Activated T-helper 9 cell treated with anti-CD3 and anti-CD28 coated beads, Interleukin-2, amount 50 U/mL, for 16 hours (primary cell): ENCODE results near the gene CAMSAP1.
A peak's percentile ranks its signal among the peaks of the same experiment; 100 is the strongest.
"Not testable (repeated sequence)": the region's sequence is repeated elsewhere in the genome, so short reads cannot be mapped to it uniquely, and the experiment has no call there.

Experiments used
- DNase-seq: peaks from one replicate; pipeline ENCODE4 v3.0.0-alpha.2; 2020; ENCODE audit warnings: low read depth

The CAMSAP1 gene, protein sequence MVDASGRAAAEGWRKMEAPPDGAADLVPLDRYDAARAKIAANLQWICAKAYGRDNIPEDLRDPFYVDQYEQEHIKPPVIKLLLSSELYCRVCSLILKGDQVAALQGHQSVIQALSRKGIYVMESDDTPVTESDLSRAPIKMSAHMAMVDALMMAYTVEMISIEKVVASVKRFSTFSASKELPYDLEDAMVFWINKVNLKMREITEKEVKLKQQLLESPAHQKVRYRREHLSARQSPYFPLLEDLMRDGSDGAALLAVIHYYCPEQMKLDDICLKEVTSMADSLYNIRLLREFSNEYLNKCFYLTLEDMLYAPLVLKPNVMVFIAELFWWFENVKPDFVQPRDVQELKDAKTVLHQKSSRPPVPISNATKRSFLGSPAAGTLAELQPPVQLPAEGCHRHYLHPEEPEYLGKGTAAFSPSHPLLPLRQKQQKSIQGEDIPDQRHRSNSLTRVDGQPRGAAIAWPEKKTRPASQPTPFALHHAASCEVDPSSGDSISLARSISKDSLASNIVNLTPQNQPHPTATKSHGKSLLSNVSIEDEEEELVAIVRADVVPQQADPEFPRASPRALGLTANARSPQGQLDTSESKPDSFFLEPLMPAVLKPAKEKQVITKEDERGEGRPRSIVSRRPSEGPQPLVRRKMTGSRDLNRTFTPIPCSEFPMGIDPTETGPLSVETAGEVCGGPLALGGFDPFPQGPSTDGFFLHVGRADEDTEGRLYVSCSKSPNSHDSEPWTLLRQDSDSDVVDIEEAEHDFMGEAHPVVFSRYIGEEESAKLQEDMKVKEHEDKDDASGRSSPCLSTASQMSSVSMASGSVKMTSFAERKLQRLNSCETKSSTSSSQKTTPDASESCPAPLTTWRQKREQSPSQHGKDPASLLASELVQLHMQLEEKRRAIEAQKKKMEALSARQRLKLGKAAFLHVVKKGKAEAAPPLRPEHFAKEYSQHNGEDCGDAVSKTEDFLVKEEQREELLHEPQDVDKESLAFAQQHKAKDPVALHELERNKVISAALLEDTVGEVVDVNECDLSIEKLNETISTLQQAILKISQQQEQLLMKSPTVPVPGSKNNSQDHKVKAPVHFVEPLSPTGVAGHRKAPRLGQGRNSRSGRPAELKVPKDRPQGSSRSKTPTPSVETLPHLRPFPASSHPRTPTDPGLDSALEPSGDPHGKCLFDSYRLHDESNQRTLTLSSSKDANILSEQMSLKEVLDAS (N-terminal part only)

DNA sequence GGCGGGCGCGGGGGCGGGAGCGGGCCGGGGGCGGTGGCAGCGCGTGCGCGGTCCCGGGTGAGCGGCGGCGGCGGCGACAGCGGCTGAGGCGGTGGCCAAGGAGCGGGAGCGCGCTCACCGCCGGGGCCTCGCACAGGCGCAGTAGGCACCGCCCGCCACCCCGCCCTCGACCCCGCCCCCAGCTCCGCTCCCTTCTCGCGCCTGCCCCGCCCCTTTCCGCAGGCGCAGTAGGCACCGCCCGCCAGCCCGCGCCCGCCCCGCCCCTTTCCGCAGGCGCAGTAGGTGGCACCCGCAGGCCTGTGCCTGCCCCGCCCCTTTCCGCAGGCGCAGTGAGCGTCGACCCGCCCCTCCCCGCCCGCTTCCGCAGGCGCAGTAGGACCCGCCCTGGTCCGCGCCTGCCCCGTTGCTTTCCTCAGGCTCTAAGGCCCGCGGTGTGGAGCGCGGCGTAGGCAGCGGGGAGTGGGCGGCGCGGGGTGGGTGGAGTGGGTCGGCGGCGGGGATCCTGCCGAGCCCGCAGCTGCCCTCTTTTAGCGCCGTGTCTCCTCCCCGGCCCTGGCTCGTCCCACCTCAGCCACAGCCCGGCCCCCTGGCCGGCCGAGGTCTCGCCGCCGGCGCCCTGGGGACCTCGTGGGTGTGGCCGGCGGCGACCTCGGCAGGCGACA is at the start of gene CAMSAP1:
Gene CAMSAP1, minus strand, starts transcription at position 116 of the 662 bp plus-strand sequence. CDS start 387 bp downstream, outside the sequence.
- DNase-seq = peak; percentile 93

DNA sequence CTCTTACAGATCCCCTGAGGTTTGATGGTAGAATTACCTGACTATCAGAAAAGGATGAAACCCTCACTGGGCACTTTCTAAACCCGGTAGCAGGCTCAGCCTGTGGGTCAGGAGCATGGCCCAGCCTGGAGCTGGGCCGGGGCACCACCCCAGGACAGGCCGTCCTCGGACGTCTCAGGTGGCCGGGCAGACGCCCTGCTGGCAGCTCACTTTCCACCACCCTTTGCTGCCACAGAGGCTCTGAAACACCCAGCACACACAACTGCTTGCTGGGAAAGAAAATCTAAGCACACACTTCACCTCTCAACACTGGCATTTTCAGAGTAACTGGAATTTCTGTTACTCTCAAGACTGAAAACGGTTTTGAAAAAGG is 49.4 kb upstream of the CAMSAP1 start:
- no peak for DNase-seq

DNA sequence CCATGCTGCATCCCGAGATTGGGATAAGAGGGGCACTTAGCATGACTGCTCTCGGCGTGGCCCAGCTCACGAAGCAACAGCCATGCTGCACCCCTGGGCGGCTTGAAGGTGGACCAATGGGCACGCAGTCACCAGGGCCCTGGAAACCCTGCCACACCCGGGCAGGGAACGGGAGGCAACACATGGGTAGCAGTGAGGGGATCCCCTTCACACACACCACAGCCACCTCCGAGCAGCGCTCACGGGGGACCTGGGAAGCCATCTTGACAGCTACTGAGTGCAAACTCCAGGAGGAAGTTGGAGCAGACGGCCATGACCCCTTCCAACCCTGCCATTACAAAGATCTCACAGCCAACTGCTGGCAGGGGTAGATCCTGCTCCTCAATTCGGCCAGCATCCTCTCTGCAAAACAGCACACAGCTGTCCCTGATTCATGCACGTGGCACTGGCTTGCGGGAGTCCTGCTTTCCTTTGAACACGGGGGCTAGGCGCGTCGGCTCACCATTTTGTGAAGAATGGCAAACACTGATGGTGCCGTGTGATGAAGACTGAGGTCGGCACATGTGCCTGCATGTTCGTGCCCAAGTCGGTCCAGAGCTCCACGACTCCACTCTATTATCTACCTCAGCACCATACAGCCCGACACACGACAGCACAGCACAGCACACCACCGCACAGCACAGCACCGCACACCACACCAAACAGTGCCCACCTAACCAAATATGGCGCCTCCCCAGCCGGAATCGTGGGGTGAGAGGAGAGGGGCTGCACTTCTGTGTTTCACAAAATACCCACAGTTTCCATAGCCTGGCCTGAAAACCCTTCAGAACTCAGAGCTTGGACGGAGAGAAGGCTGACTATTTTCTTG is 48.8 kb upstream of the CAMSAP1 start:
- no peak for DNase-seq

DNA sequence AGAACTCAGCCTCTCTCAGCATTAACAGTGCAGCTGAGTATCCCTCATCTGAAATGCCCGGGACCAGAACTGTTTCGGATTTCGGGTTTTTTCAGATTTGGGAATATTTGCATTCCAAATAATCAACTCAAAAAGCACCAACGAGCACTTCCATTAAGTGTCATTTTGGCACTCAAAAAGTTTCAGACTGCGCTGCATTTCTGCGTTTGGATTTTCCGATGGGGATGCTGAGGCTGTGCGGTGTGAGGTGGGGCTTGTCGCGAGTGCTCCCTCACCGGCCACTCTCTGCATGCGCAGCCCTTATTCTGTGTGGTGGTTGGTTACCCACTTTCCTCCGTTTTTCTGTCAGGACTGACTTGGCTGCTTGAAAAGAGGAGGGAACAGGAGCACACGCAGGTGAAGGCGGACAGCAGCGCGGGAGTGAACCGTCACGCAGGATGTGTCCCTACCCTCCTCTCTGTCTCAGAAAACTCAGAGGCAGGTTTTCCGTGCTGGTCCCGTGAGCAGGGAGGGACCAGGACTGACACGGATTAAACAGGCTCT is 45.4 kb upstream of the CAMSAP1 start:
- DNase-seq = no peak

DNA sequence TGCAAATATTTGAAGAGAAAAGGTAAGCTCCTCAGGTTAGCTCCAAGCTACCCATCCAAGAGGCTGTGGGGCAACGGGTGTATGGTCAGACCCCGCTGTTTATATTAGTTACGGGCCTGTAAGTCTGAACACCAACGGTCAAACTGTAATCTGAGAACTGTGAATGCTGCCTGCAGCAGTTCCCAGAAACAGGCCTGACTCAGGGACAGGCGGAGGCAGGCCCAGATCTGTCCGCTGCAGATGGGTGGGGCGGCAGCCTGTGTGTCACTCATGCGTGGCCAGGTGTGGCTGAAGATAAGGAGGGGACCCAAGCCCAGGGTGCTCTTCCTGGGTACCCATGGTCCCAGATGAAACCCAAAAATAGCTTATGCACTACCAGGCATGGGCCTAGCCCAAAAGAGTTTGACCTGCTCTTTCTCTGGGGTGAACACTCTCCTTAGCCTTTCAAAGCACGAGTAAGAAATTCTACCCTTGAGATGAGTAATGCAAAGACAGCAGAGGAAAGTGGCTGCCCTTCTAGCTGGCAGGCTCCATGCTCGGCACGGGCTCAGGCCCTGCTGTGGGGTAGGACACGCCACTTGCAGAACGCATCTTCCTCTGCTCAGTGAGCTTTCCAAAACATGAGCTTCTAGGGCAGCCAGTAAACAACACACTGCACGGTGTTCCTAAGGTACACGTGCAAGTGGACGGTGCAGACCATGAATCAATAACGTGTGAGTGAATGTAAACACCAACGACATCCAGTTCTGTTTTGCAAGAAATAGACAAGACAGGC is 44.7 kb upstream of the CAMSAP1 start:
- DNase-seq = no peak

DNA sequence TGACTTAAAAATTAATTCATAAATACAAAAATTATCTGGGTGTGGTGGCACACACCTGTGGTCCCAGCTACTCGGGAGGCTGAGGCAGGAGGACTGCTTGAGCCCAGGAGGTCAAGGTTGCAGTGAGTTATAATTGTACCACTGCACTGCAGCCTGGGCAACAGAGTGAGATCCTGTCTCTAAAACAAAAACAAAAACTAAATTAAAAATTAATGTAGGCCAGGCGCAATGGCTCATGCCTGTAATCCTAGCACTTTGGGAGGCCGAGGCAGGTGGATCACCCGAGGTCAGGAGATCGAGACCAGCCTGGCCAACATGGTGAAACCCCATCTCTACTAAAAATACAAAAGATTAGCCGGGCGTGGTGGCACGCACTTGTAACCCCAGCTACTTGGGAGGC is 44.0 kb upstream of the CAMSAP1 start:
- not testable (repeated sequence) for DNase-seq

DNA sequence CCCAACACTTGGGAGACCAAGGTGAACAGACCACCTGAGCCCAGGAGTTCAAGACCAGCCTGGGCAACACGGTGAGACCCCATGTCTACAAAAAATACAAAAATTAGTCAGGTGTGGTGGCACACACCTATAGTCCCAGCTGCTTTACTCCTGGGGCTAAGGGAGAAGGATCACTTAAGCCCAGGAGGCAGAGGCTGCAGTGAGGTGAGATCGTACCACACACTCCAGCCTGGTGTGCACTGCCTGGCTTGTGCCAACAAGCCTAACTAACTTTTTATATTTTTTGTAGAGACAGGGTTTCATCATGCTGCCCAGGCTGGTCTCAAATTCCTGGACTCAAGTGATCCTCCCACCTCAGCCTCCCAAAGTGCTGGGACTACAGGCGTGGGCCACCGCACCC is 43.5 kb upstream of the CAMSAP1 start:
- DNase-seq = not testable (repeated sequence)

DNA sequence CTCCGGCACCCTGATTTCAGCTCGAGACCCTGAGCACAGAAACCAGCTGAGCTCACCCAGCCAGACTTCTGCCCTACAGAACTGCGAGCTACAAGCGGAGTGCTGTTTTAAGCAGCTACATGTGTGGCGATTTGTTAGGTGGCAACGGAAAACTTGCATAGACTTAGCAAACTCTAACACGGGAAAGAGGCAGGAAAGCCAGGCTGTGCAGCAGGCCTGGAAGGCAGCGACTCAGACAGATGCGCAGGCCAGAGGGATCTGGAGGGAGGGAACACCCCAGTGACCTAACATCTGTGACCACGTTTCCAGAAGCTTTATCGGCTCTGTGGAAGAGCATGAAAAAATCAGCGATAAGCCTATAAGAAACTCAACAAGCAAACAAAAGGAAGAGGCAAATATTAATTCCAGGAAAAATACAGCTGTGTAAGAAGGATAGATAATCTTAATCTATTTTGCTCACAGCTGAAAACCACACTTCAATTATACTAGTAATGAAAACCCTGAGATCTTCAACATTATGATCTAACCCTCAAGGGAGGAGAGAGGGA is 42.9 kb upstream of the CAMSAP1 start:
- DNase-seq = no peak

DNA sequence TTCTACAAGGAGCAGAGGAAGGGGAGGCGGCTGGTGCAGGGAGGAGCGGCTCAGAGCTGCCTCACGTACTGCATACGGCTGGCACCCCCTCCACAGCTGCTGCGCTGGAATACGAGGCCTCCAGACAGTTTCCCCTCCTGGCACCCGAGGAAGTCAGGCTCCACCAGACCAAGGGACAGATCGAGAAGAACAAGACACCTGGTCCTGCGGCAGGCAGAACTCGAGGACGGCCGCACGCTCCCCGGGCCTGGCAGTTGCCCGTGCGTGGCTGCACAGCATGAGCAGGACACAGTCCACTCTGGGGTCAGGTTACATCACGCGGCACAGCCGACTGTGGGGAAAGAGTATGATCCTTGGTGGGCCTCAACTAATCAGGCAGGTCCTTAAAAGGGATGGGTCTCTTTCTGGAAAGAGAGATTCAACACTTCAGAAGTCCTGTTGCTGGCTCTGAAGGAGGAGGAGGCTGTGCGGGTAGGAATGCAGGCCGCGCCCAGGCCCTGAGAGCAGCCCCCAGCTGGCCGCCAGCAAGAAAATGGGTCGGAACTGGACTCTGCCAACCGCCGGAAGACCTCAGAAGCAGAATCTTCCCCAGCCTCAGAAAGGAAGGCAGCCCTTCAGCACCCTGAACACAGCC is 42.3 kb upstream of the CAMSAP1 start:
- DNase-seq = no peak

DNA sequence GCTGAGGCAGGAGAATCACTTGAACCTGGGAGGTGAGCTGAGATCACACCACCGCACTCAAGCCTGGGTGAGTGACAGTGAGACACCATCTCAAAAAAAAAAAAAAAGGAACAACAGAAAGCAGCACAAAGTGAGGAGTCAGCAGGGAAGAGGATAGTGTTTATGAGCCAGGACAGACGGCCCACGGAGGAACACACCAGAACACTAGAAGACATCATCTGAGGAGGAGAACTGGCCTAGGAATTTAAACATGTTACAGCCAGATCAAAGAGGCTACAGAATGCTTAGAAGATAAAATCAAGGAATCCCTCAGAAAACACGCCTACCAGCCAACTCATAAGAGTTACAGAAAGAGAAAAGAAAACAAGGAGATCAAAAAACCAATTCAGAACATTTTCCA is 41.6 kb upstream of the CAMSAP1 start:
- DNase-seq = no peak

DNA sequence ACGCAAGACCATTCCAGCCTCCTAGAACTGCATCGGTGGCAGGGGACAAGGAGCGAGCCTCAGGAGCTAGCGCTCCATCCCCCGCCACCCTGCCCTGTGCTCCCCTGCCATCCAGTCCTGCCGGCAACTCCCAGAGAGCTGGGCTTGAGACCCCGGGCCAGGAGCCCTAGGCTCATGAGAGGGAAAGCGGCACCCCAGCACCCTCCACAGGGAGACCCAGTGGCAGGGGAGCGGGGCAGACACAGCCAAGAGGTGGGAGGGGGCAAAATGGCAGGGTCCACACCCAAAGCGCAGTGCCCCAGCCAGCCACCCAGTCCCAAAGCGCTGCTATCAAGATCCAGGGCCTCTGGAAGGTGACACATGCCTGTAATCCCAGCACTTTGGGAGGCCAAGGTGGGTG is 41.1 kb upstream of the CAMSAP1 start:
- DNase-seq = no peak

DNA sequence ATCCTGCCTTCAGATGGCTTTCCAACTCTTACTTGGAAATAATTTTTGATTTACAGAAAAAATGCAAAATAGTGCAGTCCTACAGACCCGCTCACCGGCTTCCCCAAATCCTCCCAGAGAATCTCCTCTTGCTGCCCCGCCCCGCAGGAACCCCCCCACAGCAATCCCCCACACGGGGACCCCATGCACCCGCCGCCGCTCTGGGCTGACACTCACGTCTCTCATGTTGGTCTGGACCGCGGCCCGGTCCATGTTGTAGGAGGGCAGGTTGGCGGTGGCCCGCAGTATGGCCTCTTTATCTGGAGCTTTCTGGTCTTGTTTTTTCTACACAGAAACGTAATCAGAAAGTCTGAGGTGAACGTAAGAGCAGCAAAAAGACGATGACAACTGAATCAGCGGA is 40.2 kb upstream of the CAMSAP1 start:
- no peak for DNase-seq

DNA sequence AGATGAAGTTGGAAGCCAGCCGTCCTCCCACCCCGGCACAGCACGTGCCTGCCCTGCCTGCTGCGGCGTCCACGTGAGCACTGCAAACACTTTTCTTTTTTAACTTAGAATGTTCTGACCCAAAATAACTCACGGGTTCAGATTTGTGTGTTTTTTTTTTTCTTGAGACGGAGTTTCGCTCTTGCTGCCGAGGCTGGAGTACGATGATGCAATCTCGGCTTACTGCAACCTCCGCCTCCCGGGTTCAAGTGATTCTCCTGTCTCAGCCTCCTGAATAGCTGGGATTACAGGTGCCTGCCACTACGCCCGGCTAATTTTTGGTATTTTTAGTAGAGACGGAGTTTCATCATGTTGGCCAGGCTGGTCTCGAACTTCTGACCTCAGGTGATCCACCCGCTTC is 39.8 kb upstream of the CAMSAP1 start:
- not testable (repeated sequence) for DNase-seq

DNA sequence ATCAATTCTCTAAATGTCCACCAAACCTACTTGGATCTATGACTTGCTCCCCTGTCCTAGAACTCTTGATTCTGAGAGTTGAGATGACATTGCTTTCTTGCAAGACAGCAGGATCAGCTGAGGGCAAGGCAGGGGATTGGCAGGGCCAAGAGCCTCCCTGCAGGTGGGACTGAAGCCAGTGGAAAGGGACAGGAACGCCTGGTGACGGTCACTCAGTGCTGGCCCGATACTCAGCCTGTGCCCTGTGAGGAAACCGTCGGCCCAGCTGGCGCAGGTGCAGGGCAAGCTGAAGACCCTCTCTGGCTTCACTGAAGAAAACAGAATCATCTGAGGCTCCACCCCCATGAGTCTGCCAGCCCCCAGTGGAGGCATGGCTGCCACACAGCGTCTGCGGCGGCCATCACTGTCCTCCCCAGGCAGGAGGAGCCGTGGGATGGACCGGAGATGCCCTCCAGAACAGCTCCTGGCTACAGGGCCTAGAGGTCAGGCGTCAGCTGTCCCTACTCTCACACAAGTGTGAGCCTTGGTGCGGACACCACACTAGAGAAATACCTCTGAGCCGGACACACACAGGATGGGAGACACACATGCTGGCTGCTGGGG is 39.1 kb upstream of the CAMSAP1 start:
- no peak for DNase-seq

DNA sequence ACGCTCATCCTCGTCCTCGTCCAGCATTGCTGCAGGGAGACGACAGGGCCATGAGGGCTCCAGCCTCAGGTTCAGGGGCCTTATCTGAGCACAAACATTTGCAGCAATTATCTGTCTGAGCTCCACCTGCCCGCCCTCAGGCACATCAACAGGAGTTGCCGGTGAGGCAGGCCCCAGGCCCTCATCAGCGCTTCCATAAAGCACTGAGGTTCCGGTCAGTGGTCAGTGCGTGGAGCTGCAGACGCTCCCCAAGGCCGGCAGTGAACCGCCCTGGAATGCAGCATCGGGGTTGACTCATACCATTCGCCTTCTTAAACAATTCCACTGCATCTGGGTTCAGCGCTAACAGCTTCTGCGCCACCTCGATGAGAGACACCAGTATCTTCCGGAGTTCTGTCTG is 38.6 kb upstream of the CAMSAP1 start:
- DNase-seq = no peak

DNA sequence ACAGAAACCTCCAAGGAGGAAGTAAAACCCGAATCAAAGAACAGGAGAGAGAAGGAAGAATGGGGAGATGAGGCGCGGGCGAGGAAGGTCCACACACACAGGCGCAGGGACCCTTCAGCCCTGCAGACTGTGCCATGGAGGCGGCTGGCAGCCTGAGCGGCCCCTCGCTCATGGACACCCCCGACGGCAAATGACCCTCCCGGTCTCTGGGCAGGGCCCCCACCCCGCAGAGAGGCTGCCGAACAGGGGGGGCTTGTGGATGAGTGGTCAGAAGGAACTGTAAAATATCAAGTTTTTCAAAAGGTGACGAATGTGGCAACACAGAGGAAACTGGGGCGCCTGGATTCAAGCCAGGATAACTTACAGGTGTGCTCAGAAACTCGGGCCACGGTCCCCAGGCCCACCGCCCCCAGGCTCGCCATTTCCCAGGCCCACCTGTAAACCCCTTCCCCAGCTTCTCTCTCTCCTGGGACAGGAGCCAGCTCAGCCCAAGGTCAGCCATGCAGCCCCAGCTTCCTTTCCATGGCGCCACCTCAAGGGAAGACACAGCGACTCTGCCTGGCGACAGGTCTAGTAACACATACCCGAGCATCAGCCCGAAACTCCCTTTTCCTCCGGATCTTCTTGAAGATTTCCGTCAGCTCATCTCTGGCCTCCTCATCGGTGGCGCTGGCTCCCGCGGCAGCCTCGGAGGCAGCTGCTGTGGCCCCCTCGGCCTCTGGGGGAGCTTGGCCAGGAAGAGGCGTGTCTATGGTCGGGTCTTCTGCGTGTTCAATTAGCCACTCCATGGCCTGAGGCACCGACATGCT is 37.3 kb upstream of the CAMSAP1 start:
- no peak for DNase-seq

DNA sequence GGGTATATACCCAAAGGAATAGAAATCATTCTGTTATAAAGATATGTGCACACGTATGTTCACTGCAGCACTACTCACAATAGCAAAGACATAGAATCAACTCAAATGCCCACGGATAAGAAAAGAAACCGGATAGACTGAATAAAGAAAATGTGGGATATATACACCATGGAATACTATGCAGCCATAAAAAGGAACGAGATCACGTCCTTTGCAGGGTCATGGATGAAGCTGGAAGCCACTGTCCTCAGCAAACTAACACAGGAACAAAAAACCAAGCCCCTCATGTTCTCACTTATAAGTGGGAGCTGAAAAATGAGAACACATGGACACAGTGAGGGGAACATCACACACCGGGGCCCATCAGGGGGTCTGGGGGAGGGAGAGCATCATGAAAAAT is 36.3 kb upstream of the CAMSAP1 start:
- DNase-seq = not testable (repeated sequence)
